Testis (tissue), 3 donors: ENCODE measurements around the gene ATP2C1. TPM values are rescaled to one million over a fixed set of nuclear protein-coding genes. Genes with fewer than 3 reads are reported as not detected.
"Not testable (repeated sequence)": the region's sequence is repeated elsewhere in the genome, so short reads cannot be mapped to it uniquely, and the experiment has no call there.

Source experiments
- DNase-seq: peaks from one replicate; pipeline ENCODE4 v3.0.0-alpha.2; 2019
- H3K27ac ChIP-seq, 2 donors: fragments of 200-600 bp; sonication (generic); one replicate each; pipeline ENCODE4 v1.5.1; 2019
- H3K27me3 ChIP-seq: fragments of 200-600 bp; sonication (generic); one replicate; pipeline ENCODE4 v1.5.1; 2019
- H3K36me3 ChIP-seq: fragments of 200-600 bp; sonication (generic); one replicate; pipeline ENCODE4 v1.5.1; 2017; ENCODE audit warnings: low read depth; ENCODE audit errors: missing control alignments
- H3K4me1 ChIP-seq: fragments of 200-600 bp; sonication (generic); one replicate; pipeline ENCODE4 v1.5.1; 2019
- H3K4me3 ChIP-seq, 2 donors: fragments of 200-600 bp; sonication (generic); one replicate each; pipeline ENCODE4 v1.5.1; 2017 to 2019
- H3K9me3 ChIP-seq: fragments of 200-600 bp; sonication (generic); one replicate; pipeline ENCODE4 v1.5.1; 2017
- POLR2A ChIP-seq: fragments of 450-650 bp; IDR thresholded peaks from one replicate; pipeline ENCODE4 v1.6.1; 2017; ENCODE audit warnings: antibody characterized with exemption, mild to moderate bottlenecking, moderate library complexity
- WGBS, 2 donors: methylation state at CpG; one replicate each; pipeline ENCODE4 v1.1.5; 2018; 5-methylcytosine and 5-hydroxymethylcytosine counted together
- intact Hi-C: fragments of 100-400 bp; cut with DNase I; formaldehyde crosslinking; loops from one replicate; pipeline ENCODE4 v1.15.1; 2023; ENCODE audit warnings: low total_unique reads
- polyA plus RNA-seq: library from polyadenylated mRNA; stranded (reverse); fragments of 350-450 nt; fragmentation: Illumina TruSeq; extraction: RNeasy Lipid Tissue Mini Kit (QIAGEN cat#74804); gene quantifications from one replicate; pipeline ENCODE4 v1.2.3, GENCODE V29; 2014; ENCODE audit warnings: low read depth, low replicate concordance; ENCODE audit not compliant: insufficient read depth
- total RNA-seq, 2 donors: library from RNA; depleted of rRNA; stranded (reverse); fragments of >200 nt; gene quantifications; one replicate each; pipeline ENCODE4 v1.2.3, GENCODE V29; 2016
- TF ChIP-seq, protein P1 (sequence below), 3 experiments: fragments of 450-650 bp in 2 of 3; fragments of 200-600 bp in 1 of 3; sonication (generic) in 1 of 3; IDR thresholded peaks; one replicate each; pipeline ENCODE4 v1.5.1; 2016 to 2019; ENCODE audit warnings: antibody characterized with exemption in 3 of 3, mild to moderate bottlenecking in 2 of 3, moderate library complexity in 1 of 3

Gene ATP2C1
- total and polyA plus RNA-seq, 3 donors from 2014 or later: 51.0 to 103 (median 88.0) TPM

DNA sequence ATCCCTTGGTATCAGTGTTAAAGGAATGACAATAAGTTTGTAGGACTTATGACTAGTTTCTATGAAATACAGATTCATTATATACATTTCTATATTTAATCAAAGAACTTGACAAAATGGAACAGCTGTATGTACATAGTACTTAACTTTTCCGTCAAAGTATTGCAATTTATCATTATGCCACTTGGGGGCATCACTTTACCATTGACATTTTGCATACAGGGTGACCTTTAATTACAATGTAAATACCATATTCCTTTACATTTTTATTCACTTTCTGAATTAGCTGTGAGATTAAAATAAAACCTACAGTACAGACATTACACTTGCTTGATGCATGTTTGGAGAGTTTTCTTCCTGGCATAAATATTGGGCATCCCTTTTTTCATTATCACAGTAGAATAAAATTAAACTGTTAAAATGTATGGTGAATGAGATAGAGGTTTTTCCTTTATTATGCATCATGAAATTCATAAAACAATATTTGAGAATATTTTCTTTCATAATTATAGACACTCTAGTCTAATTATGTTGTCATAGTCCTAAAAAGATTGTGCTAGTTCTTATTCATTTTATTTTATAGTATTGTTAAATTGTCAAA lies 139.7 kb downstream of the ATP2C1 start:
- Histone ChIP-seq H3K27ac (no peak overlapping the region), H3K36me3 (no peaks in the 10 kb centered on the region), H3K27me3 (no peaks in the 10 kb centered on the region), H3K9me3 (no peaks in the 10 kb centered on the region), H3K4me1 (no peaks in the 10 kb centered on the region), H3K4me3 (no peak overlapping the region)
- DNase-seq: no peak
- intact Hi-C loops: no loop called here
- 53 to 56% methylated on average over 1 of the region's 1 CpG for WGBS, 2 donors
- TF ChIP-seq, protein P1, sequence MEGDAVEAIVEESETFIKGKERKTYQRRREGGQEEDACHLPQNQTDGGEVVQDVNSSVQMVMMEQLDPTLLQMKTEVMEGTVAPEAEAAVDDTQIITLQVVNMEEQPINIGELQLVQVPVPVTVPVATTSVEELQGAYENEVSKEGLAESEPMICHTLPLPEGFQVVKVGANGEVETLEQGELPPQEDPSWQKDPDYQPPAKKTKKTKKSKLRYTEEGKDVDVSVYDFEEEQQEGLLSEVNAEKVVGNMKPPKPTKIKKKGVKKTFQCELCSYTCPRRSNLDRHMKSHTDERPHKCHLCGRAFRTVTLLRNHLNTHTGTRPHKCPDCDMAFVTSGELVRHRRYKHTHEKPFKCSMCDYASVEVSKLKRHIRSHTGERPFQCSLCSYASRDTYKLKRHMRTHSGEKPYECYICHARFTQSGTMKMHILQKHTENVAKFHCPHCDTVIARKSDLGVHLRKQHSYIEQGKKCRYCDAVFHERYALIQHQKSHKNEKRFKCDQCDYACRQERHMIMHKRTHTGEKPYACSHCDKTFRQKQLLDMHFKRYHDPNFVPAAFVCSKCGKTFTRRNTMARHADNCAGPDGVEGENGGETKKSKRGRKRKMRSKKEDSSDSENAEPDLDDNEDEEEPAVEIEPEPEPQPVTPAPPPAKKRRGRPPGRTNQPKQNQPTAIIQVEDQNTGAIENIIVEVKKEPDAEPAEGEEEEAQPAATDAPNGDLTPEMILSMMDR (IDR thresholded peaks at IDR 0.05): peak; percentile 31 to 60 (median 34)
- TF ChIP-seq POLR2A: no peak

DNA sequence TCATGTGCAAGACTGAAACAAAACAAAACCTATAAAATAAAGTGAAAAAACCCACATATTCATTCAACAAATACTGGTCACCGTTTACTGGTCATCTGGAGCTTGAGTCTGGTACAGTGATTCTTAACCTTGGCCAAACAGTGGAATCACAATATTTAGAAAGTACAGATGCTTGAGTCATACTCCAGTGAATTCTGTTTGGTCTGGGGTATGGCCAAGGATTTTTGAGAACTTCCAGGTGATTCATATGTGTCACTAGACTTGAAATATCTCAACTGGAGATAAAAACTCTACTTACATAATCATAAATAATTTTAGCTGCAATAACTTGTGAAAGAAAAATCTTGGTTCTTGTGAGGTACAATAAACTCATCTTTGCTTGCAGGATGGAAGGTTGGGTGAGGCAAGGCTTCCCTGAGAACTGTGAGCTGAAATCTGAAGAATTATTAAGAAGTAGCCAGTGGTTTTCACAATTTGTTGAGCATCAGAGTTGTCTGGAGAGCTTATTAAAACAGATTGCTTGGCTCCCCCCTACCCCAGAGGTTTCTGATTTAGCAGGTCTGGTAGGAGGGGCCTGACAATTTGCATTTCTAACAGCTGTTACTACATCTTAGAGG lies 142.4 kb downstream of the ATP2C1 start:
- H3K4me3 ChIP-seq: no peak overlapping the region
- TF ChIP-seq, protein P1 (IDR thresholded peaks at IDR 0.05): no peak
- no peak for TF ChIP-seq POLR2A
- H3K27ac ChIP-seq: no peak overlapping the region
- H3K9me3 ChIP-seq: no peaks in the 10 kb centered on the region
- no peak for DNase-seq
- no peaks in the 10 kb centered on the region for H3K27me3 ChIP-seq
- intact Hi-C loops: no loop called here
- 48 to 87% methylated on average over 1 of the region's 1 CpG for WGBS, 2 donors
- H3K36me3 ChIP-seq: no peaks in the 10 kb centered on the region
- no peaks in the 10 kb centered on the region for H3K4me1 ChIP-seq

DNA sequence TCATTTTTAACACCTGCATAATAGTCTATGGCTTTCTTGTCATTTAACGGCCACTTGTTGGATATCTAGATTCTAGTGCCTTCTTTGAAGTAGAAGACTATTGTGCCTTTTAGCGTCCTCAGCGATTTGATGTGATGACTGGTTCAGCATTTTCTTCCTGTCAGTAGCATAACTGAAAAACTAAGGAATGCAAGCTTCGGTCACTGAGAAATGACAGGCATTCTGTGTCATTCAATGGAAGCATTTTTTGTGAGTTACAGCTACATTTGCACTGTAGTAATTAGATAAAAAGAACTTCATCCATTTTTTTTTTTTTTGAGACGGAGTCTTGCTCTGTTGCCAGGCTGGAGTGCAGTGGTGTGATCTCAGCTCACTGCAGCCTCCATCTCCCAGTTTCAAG lies 143.1 kb downstream of the ATP2C1 start:
- Histone ChIP-seq H3K27me3 (no peaks in the 10 kb centered on the region), H3K4me3 (no peak overlapping the region), H3K9me3 (no peaks in the 10 kb centered on the region), H3K27ac (no peak overlapping the region), H3K36me3 (no peaks in the 10 kb centered on the region), H3K4me1 (no peaks in the 10 kb centered on the region)
- intact Hi-C loops: no loop called here
- DNase-seq: no peak
- 89 to 90% methylated on average over 5 of the region's 5 CpGs for WGBS, 2 donors
- TF ChIP-seq POLR2A: no peak
- TF ChIP-seq, protein P1 (IDR thresholded peaks at IDR 0.05): no peak

DNA sequence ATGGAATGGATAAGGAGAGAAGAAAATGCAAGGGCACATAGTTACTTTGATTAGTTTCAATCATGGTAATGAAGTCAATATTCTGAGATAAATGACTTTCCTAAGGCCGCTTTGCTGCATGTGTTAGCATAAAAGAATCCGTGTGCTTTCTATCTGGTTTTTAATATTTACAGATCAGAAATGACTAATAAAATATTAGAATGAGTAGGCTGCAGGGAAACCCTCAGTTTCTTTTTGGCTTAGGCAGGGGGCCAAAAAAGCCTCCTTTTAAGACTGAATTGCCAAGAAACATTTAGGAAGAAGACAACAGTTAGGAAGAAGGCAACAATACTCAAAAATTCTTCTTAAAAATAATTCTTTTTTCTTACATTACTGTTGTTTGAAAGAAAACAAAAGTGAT lies 144.4 kb downstream of the ATP2C1 start:
- H3K4me1 ChIP-seq: no peaks in the 10 kb centered on the region
- WGBS, 2 donors: 71 to 86% methylated on average over 2 of the region's 2 CpGs
- H3K27me3 ChIP-seq: no peaks in the 10 kb centered on the region
- H3K4me3 ChIP-seq: no peak overlapping the region
- H3K9me3 ChIP-seq: no peaks in the 10 kb centered on the region
- no peak for DNase-seq
- intact Hi-C loops: no loop called here
- TF ChIP-seq, protein P1 (IDR thresholded peaks at IDR 0.05): no peak
- no peak for TF ChIP-seq POLR2A
- H3K36me3 ChIP-seq: no peaks in the 10 kb centered on the region
- H3K27ac ChIP-seq: no peak overlapping the region

DNA sequence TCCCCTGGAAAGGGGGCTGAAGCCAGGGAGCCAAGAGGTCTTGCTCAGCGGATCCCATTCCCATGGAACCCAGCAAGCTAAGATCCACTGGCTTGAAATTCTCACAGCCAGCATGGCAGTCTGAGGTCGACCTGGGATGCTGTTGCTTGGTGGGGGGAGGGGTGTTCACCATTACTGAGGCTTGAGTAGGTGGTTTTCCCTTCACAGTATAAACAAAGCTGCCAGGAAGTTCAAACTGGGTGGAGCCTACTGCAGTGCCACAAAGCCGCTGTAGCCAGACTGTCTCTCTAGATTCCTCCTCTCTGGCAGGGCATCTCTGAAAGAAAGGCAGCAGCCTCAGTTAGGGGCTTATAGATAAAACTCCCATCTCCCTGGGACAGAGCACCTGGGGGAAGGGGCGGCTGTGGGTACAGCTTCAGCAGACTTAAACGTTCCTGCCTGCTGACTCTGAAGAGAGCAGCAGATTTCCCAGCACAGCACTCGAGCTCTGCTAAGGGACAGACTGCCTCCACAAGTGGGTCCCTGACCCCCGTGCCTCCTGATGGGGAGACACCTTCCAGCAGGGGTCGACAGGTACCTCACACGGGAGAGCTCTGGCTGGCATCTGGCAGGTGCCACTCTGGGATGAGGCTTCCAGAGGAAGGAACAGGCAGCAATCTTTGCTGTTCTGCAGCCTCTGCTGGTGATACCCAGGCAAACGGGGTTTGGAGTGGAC lies 148.5 kb downstream of the ATP2C1 start:
- intact Hi-C loops, DNase-seq, H3K4me1 ChIP-seq, H3K27me3 ChIP-seq, H3K36me3 ChIP-seq, H3K9me3 ChIP-seq, H3K4me3 ChIP-seq, H3K27ac ChIP-seq: not testable (repeated sequence)
- 84 to 87% methylated on average over 8 to 10 of the region's 10 CpGs for WGBS, 2 donors
